Measurements from ENCODE around the gene SYNPO.

GRCh38 chr5:150614661-150615060, 25.8 kb upstream of the SYNPO start:
- TF ChIP-seq CTCF (conservative IDR thresholded peaks at IDR 0.05) (no peak), ZFX (IDR thresholded peaks at IDR 0.05) (no peak)
